WTC11 (cell line): ENCODE data around the gene KLHL4. TPM values are rescaled to one million over a fixed set of nuclear protein-coding genes. Genes with fewer than 3 reads are reported as not detected.

Experiments
- ATAC-seq: fragments of 200-7000 bp; cut with Tn5 transposase; 2 replicates; pipeline ENCODE4 v1.10.0; 2021; ENCODE audit warnings: mild to moderate bottlenecking, moderate library complexity
- Bru-seq: library from RNA; stranded (reverse); fragments of 400-500 nt; gene quantifications from one replicate; lab custom pipeline; 2021; lab: Mats Ljungman, UMichigan
- CTCF ChIA-PET: fragments of 300-600 bp; sonication (Branson Sonifier 250); formaldehyde crosslinking; loops from one replicate; lab custom pipeline; 2021; ENCODE audit warnings: antibody characterized with exemption; lab: Charles Lee
- POLR2A ChIA-PET: fragments of 350-600 bp; sonication (Branson Sonifier 250); formaldehyde crosslinking; loops from one replicate; lab custom pipeline; 2021; ENCODE audit warnings: antibody characterized with exemption; lab: Charles Lee
- DNase-seq: peaks from one replicate; pipeline ENCODE4 v3.0.0; 2021; ENCODE audit warnings: low spot score
- H3K27ac Mint-ChIP-seq: 2 replicates; pipeline ENCODE4 v1.8.0; 2021; ENCODE audit warnings: mixed read lengths
- H3K27me3 Mint-ChIP-seq: 2 replicates; pipeline ENCODE4 v1.8.0; 2021; ENCODE audit warnings: low read depth, mild to moderate bottlenecking, moderate library complexity, mixed read lengths
- H3K36me3 Mint-ChIP-seq: 2 replicates; pipeline ENCODE4 v1.8.0; 2021; ENCODE audit warnings: mixed read lengths
- H3K4me1 Mint-ChIP-seq: 2 replicates; pipeline ENCODE4 v1.8.0; 2022; ENCODE audit warnings: mixed read lengths
- H3K4me3 Mint-ChIP-seq: 2 replicates; pipeline ENCODE4 v1.8.0; 2021; ENCODE audit warnings: mild to moderate bottlenecking, moderate library complexity, mixed read lengths
- H3K9me3 Mint-ChIP-seq: 2 replicates; pipeline ENCODE4 v1.8.0; 2021; ENCODE audit warnings: mixed read lengths
- CREM ChIP-seq: sonication (generic); formaldehyde crosslinking; IDR thresholded peaks from 2 replicates; pipeline ENCODE4 v1.8.1; 2022; ENCODE audit warnings: mild to moderate bottlenecking, missing genetic modification reagents, moderate library complexity
- ESRRA ChIP-seq: sonication (generic); formaldehyde crosslinking; IDR thresholded peaks from 2 replicates; pipeline ENCODE4 v1.8.1; 2022; ENCODE audit warnings: mild to moderate bottlenecking, missing genetic modification reagents, borderline replicate concordance
- FOXK1 ChIP-seq: sonication (generic); formaldehyde crosslinking; IDR thresholded peaks from 2 replicates; pipeline ENCODE4 v1.8.0; 2022; ENCODE audit warnings: mild to moderate bottlenecking, moderate library complexity, missing genetic modification reagents
- FOXP1 ChIP-seq: sonication (generic); formaldehyde crosslinking; IDR thresholded peaks from 2 replicates; pipeline ENCODE4 v1.8.0; 2022; ENCODE audit warnings: missing genetic modification reagents, mild to moderate bottlenecking, moderate library complexity, borderline replicate concordance
- GABPB1 ChIP-seq: sonication (generic); formaldehyde crosslinking; IDR thresholded peaks from 2 replicates; pipeline ENCODE4 v1.8.1; 2023; ENCODE audit warnings: mild to moderate bottlenecking, missing genetic modification reagents
- HMGA2 ChIP-seq: fragments of 250-450 bp; sonication (Bioruptor Pico); IDR thresholded peaks from 2 replicates; pipeline ENCODE4 v1.4.0; 2021; ENCODE audit warnings: mild to moderate bottlenecking, moderate library complexity
- JUN ChIP-seq: sonication (generic); formaldehyde crosslinking; IDR thresholded peaks from 2 replicates; pipeline ENCODE4 v1.8.0; 2023; ENCODE audit warnings: mild to moderate bottlenecking, missing genetic modification reagents
- NFE2L1 ChIP-seq: sonication (generic); formaldehyde crosslinking; IDR thresholded peaks from 2 replicates; pipeline ENCODE4 v1.8.1; 2023; ENCODE audit warnings: missing genetic modification reagents
- SOX15 ChIP-seq: fragments of 250-450 bp; sonication (Bioruptor Pico); IDR thresholded peaks from 2 replicates; pipeline ENCODE4 v1.9.0; 2021; ENCODE audit warnings: mild to moderate bottlenecking
- SP1 ChIP-seq: sonication (generic); formaldehyde crosslinking; conservative IDR thresholded peaks from 2 replicates; pipeline ENCODE4 v1.8.1; 2022; ENCODE audit warnings: missing genetic modification reagents
- ZNF232 ChIP-seq: sonication (generic); formaldehyde crosslinking; IDR thresholded peaks from 2 replicates; pipeline ENCODE4 v1.8.0; 2022; ENCODE audit warnings: mild to moderate bottlenecking, missing genetic modification reagents
- long read RNA-seq, 3 experiments: library from RNA in 1 of 3; library from capped mRNA in 1 of 3; library from polyadenylated mRNA in 1 of 3; unstranded in 2 of 3; stranded (forward) in 1 of 3; transcript quantifications; one replicate each; pipeline ENCODE4 v2.0.0, GENCODE V29; 2021
- total RNA-seq: library from RNA; stranded (reverse); gene quantifications from 3 replicates; pipeline ENCODE4 v1.2.3, GENCODE V29; 2021
- TF ChIP-seq, protein P1 (sequence below): sonication (generic); formaldehyde crosslinking; IDR thresholded peaks from 2 replicates; pipeline ENCODE4 v1.8.0; 2023; ENCODE audit warnings: mild to moderate bottlenecking, missing genetic modification reagents
- TF ChIP-seq, protein P2 (sequence below): fragments of 250-450 bp; sonication (Bioruptor Pico); conservative IDR thresholded peaks from 2 replicates; pipeline ENCODE4 v1.9.0; 2021; ENCODE audit warnings: mild to moderate bottlenecking
- TF ChIP-seq, protein P3 (sequence below): sonication (generic); formaldehyde crosslinking; IDR thresholded peaks from 2 replicates; pipeline ENCODE4 v1.8.0; 2022; ENCODE audit warnings: mild to moderate bottlenecking, missing genetic modification reagents
- TF ChIP-seq, protein P4 (sequence below): fragments of 250-450 bp; sonication (Bioruptor Pico); IDR thresholded peaks from 2 replicates; pipeline ENCODE4 v1.9.0; 2021; ENCODE audit warnings: mild to moderate bottlenecking, borderline replicate concordance
- TF ChIP-seq, protein P5 (sequence below): sonication (generic); formaldehyde crosslinking; IDR thresholded peaks from 2 replicates; pipeline ENCODE4 v1.8.1; 2023; ENCODE audit warnings: mild to moderate bottlenecking, moderate library complexity, missing genetic modification reagents

The KLHL4 gene, protein sequence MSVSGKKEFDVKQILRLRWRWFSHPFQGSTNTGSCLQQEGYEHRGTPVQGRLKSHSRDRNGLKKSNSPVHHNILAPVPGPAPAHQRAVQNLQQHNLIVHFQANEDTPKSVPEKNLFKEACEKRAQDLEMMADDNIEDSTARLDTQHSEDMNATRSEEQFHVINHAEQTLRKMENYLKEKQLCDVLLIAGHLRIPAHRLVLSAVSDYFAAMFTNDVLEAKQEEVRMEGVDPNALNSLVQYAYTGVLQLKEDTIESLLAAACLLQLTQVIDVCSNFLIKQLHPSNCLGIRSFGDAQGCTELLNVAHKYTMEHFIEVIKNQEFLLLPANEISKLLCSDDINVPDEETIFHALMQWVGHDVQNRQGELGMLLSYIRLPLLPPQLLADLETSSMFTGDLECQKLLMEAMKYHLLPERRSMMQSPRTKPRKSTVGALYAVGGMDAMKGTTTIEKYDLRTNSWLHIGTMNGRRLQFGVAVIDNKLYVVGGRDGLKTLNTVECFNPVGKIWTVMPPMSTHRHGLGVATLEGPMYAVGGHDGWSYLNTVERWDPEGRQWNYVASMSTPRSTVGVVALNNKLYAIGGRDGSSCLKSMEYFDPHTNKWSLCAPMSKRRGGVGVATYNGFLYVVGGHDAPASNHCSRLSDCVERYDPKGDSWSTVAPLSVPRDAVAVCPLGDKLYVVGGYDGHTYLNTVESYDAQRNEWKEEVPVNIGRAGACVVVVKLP
- total RNA-seq (10.5 to 11.5 TPM (median 10.9 TPM) in 3 replicates), Bru-seq, nascent RNA (percentile 55 among the genes with signal in this experiment)
- long read RNA-seq, experiment 1, full-length matches to known transcripts: 54 of 68 reads
- long read RNA-seq, experiment 1, partial matches to known transcripts: 3 of 68 reads
- long read RNA-seq, experiment 1, other reads (novel, unspliced or antisense): 11 of 68 reads
- long read RNA-seq, experiment 2, full-length matches to known transcripts: 9 of 17 reads
- long read RNA-seq, experiment 2, partial matches to known transcripts: 6 of 17 reads
- long read RNA-seq, experiment 2, other reads (novel, unspliced or antisense): 2 of 17 reads
- long read RNA-seq, experiment 3, full-length matches to known transcripts: 8 of 14 reads
- long read RNA-seq, experiment 3, partial matches to known transcripts: 4 of 14 reads
- long read RNA-seq, experiment 3, other reads (novel, unspliced or antisense): 2 of 14 reads

DNA sequence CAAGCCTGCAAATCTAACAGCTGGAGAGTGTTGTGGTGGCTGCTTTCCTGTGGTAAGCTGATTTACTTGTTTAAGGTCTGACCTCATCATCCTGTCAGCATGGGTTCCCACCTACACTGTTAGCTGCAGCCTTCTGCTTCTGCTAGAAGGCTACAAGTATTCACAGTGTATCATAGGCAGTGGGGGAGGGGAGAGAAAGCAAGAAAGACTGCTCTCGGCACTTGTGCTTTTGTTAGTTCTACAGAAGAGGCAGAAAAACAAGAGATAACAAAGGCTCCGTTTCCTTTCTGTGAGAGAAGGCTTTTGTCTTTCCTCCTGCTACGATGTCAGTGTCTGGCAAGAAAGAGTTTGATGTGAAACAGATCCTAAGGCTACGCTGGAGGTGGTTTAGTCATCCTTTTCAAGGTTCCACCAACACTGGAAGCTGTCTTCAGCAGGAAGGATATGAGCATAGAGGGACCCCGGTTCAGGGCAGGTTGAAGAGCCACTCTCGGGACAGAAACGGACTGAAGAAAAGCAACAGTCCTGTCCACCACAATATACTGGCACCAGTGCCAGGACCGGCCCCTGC, at the start of gene KLHL4:
TSS of gene KLHL4 (plus strand) at position 232 of the 571 bp plus-strand sequence. CDS start at position 324, 92 bp downstream.
- ChIA-PET CTCF (no interaction called here), POLR2A (no interaction called here)
- TF ChIP-seq ESRRA (CRISPR knock-in tag): no peak
- TF ChIP-seq SP1 (CRISPR knock-in tag): 0 out of 2 replicates have a peak, but pooled peaks have one; percentile 44
- TF ChIP-seq ZNF232: 0 out of 2 replicates have a peak, but pooled peaks have one; percentile 41
- 0 out of 2 replicates have a peak, but pooled peaks have one; percentile 17 for TF ChIP-seq FOXK1 (CRISPR knock-in tag)
- TF ChIP-seq, protein P1, sequence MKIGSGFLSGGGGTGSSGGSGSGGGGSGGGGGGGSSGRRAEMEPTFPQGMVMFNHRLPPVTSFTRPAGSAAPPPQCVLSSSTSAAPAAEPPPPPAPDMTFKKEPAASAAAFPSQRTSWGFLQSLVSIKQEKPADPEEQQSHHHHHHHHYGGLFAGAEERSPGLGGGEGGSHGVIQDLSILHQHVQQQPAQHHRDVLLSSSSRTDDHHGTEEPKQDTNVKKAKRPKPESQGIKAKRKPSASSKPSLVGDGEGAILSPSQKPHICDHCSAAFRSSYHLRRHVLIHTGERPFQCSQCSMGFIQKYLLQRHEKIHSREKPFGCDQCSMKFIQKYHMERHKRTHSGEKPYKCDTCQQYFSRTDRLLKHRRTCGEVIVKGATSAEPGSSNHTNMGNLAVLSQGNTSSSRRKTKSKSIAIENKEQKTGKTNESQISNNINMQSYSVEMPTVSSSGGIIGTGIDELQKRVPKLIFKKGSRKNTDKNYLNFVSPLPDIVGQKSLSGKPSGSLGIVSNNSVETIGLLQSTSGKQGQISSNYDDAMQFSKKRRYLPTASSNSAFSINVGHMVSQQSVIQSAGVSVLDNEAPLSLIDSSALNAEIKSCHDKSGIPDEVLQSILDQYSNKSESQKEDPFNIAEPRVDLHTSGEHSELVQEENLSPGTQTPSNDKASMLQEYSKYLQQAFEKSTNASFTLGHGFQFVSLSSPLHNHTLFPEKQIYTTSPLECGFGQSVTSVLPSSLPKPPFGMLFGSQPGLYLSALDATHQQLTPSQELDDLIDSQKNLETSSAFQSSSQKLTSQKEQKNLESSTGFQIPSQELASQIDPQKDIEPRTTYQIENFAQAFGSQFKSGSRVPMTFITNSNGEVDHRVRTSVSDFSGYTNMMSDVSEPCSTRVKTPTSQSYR (CRISPR knock-in tag): 0 out of 2 replicates have a peak, but pooled peaks have one; percentile 52
- TF ChIP-seq, protein P2, sequence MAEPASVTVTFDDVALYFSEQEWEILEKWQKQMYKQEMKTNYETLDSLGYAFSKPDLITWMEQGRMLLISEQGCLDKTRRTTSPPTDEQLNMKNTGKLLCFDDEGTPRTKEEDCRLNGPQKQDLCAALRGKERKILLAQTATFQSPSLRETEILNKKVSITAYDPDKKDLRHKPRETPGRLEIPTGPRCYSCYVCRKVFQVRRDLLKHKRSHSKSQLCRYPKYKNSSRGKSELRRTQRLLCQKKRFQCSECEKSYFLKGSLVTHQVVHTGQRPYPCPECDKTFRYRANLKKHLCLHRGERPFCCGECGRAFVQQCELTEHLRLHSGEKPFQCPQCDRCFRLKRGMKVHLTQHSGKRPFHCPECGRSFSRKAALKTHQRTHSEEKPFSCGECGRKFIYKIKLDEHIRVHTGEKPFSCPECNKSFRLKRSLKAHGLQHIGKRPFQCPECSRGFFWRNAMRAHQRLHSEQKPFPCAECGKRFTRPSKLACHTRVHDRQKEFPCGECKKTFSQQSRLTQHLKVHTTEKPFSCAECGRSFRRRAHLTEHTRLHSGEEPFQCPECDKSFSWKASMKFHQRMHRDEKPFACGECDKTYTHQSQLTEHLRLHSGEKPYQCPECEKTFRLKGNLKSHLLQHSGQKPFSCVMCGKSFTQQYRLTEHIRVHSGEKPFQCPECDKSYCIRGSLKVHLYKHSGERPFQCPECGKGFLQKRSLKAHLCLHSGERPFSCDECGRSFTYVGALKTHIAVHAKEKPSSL: no peak
- ATAC-seq (peak; percentile 99), DNase-seq (peak; percentile 38)
- Mint-ChIP-seq H3K4me1 (peaks cover 19% of the 10 kb centered on the region), H3K27me3 (no peaks in the 10 kb centered on the region; the same call in 1 of the 2 replicates), H3K9me3 (0 out of 2 replicates have a peak, but pooled peaks cover 4% of the 10 kb centered on the region), H3K4me3 (peak within 1 kb of the TSS; percentile 87), H3K27ac (peak within 1 kb of the TSS; percentile 98), H3K36me3 (no peaks in the 10 kb centered on the region)

DNA sequence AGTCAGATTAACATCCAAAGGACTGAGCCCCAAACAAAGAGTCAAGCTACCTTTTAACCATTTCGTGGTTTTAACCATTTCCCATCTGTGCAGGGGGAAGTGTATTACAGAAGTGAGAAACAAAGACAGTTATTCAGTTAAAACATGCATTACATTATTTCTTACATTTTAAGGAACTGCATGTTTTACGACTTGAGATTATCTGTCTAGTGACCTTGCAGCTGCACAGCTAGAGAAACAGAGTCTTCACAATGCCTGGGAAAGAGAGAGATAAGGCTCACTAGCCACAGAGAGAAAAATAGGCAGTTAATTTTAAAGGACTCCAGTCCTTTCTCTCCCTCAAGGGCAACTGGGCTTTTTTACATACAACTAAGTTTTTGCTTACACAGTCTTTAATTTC, 48.7 kb upstream of the KLHL4 start:
- no peak for ATAC-seq
- DNase-seq: no peak
- H3K36me3 Mint-ChIP-seq: peaks cover 3% of the 10 kb centered on the region
- H3K27me3 Mint-ChIP-seq: no peaks in the 10 kb centered on the region
- H3K4me3 Mint-ChIP-seq: no peak overlapping the region
- H3K27ac Mint-ChIP-seq: no peak overlapping the region
- ChIA-PET POLR2A (interaction anchor here (0.6 kb wide), 1 partner anchor 503 kb away, joined by 5 read pairs; no protein-coding TSS in a partner anchor), CTCF (no interaction called here)
- peaks cover 28% of the 10 kb centered on the region for H3K9me3 Mint-ChIP-seq
- peaks cover 13% of the 10 kb centered on the region for H3K4me1 Mint-ChIP-seq
- no peak for TF ChIP-seq HMGA2 (CRISPR knock-in tag)
- TF ChIP-seq, protein P3, sequence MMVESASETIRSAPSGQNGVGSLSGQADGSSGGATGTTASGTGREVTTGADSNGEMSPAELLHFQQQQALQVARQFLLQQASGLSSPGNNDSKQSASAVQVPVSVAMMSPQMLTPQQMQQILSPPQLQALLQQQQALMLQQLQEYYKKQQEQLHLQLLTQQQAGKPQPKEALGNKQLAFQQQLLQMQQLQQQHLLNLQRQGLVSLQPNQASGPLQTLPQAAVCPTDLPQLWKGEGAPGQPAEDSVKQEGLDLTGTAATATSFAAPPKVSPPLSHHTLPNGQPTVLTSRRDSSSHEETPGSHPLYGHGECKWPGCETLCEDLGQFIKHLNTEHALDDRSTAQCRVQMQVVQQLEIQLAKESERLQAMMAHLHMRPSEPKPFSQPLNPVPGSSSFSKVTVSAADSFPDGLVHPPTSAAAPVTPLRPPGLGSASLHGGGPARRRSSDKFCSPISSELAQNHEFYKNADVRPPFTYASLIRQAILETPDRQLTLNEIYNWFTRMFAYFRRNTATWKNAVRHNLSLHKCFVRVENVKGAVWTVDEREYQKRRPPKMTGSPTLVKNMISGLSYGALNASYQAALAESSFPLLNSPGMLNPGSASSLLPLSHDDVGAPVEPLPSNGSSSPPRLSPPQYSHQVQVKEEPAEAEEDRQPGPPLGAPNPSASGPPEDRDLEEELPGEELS (CRISPR knock-in tag): no peak
- TF ChIP-seq GABPB1: no peak
- TF ChIP-seq SOX15 (CRISPR knock-in tag): no peak
- no peak for TF ChIP-seq CREM (CRISPR knock-in tag)
- TF ChIP-seq, protein P4, sequence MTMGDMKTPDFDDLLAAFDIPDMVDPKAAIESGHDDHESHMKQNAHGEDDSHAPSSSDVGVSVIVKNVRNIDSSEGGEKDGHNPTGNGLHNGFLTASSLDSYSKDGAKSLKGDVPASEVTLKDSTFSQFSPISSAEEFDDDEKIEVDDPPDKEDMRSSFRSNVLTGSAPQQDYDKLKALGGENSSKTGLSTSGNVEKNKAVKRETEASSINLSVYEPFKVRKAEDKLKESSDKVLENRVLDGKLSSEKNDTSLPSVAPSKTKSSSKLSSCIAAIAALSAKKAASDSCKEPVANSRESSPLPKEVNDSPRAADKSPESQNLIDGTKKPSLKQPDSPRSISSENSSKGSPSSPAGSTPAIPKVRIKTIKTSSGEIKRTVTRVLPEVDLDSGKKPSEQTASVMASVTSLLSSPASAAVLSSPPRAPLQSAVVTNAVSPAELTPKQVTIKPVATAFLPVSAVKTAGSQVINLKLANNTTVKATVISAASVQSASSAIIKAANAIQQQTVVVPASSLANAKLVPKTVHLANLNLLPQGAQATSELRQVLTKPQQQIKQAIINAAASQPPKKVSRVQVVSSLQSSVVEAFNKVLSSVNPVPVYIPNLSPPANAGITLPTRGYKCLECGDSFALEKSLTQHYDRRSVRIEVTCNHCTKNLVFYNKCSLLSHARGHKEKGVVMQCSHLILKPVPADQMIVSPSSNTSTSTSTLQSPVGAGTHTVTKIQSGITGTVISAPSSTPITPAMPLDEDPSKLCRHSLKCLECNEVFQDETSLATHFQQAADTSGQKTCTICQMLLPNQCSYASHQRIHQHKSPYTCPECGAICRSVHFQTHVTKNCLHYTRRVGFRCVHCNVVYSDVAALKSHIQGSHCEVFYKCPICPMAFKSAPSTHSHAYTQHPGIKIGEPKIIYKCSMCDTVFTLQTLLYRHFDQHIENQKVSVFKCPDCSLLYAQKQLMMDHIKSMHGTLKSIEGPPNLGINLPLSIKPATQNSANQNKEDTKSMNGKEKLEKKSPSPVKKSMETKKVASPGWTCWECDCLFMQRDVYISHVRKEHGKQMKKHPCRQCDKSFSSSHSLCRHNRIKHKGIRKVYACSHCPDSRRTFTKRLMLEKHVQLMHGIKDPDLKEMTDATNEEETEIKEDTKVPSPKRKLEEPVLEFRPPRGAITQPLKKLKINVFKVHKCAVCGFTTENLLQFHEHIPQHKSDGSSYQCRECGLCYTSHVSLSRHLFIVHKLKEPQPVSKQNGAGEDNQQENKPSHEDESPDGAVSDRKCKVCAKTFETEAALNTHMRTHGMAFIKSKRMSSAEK: no peak
- TF ChIP-seq, protein P5, sequence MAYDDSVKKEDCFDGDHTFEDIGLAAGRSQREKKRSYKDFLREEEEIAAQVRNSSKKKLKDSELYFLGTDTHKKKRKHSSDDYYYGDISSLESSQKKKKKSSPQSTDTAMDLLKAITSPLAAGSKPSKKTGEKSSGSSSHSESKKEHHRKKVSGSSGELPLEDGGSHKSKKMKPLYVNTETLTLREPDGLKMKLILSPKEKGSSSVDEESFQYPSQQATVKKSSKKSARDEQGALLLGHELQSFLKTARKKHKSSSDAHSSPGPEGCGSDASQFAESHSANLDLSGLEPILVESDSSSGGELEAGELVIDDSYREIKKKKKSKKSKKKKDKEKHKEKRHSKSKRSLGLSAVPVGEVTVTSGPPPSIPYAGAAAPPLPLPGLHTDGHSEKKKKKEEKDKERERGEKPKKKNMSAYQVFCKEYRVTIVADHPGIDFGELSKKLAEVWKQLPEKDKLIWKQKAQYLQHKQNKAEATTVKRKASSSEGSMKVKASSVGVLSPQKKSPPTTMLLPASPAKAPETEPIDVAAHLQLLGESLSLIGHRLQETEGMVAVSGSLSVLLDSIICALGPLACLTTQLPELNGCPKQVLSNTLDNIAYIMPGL (CRISPR knock-in tag): no peak
- no peak for TF ChIP-seq FOXP1 (CRISPR knock-in tag)
- no peak for TF ChIP-seq JUN (CRISPR knock-in tag)
- no peak for TF ChIP-seq NFE2L1
